AG08396 (cell line): ENCODE results near the gene CACHD1.

Experiments
- DNase-seq: peaks from one replicate; pipeline ENCODE4 v3.0.0; 2012; ENCODE audit warnings: low spot score, mixed read lengths

The CACHD1 gene

GRCh38 chr1:64523413-64524337 lies 53.7 kb downstream of the CACHD1 start:
- DNase-seq: no peak

GRCh38 chr1:64524614-64525013 lies 54.7 kb downstream of the CACHD1 start:
- no peak for DNase-seq

DNA sequence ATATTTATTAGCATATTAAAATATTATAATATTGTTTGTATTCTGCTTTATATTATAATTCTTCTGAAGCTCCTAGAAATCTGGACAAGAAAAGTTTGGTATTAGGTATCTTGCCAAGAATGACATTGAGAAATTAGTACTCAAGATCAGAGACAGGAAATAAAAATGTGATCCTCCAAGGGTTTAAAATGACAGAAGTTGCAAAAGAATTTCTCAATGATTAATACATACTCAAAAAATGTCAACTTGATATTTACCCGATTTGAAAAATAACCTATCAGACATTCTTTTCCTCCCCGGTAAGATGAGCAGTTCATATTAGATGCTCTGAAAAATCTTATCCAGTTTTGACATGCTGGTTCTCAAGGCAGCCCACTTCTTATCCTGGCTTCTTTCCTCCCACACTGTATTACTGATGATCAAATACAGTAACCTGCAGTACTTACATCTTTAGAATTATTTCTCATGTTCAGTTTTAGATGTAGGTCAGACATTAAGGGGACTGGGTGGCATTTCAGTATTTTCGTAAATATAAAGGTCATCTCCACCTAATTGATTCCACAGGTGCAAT lies 55.3 kb downstream of the CACHD1 start:
- DNase-seq: no peak

DNA sequence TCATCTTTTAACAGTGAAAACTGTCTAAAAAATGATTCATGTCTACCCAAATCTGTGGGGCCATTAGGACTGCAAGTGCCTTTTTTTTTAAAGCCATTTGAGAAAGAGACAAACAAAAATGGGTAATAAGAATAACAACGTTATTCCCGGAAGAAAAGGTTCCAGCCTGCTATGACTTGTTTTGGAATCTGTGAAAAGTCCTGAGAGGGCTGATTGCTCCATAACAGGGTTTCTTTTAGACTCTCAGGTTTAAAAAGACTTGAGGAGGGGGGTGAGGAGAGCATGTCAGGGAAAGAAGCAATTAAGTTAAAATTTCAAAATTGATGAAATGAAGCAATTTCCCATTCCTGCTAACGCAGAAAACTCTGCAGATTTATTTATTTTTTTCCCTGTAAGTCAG lies 56.4 kb downstream of the CACHD1 start:
- no peak for DNase-seq

DNA sequence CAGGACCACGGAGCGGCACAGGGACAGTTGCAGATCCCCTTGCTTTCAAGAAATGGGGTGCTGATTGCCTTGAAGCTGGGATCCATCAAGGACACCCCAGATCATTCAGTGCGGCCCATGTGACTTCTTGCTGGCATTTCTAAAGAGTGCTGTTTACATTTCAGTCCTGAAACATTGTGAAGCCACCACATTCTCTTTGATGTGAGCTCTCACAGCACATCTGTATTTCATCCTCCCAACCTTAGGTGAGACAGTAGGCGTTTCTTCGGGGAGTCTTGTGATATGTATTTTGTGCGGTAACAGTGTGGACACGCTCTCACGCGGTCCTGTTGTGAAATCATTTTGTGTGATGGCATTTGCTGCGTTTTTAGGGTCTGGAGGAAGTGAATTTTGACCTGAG lies 57.2 kb downstream of the CACHD1 start:
- DNase-seq: no peak

DNA sequence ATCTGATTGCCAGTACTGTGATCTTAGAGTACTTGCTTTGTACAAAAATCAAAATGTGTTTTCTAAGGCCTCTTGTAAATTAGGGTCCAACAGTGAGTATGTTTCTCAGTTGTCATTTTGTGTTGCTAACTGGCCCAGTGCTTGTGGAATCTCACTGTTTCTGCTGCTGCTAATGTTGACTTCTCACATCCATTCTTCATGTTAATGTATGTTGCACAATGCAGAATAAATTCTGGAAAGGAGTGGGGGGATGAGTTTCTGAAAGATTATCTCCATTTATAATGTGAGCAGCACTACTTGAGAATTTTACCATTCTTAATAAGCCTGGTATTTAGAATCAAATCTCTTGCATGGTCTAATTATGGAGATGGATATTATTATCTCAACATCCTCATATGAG lies 57.9 kb downstream of the CACHD1 start:
- DNase-seq: no peak

- DNase-seq: no peak
These were observed 61.2 kb downstream of the CACHD1 start for GRCh38 chr1:64530969-64531692.

DNA sequence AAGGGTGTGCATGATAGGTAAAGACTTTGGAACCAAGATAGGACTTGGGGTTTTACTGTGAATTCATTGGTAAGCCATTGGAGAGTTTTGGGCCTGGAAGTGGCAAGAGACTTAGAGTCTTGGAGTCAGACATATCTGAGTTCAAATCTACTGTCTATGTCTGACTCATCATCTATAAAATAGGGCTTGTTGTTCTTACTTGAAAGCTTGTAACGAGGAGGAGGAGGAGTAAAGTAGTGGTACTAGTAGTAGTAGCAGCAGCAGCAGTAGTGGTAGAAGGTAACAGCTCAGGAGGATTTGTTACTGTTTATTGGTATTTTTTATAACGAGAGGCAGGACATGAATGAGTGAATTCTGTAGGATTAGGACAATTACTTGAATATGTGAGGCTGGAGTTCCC lies 62.7 kb downstream of the CACHD1 start:
- no peak for DNase-seq

DNA sequence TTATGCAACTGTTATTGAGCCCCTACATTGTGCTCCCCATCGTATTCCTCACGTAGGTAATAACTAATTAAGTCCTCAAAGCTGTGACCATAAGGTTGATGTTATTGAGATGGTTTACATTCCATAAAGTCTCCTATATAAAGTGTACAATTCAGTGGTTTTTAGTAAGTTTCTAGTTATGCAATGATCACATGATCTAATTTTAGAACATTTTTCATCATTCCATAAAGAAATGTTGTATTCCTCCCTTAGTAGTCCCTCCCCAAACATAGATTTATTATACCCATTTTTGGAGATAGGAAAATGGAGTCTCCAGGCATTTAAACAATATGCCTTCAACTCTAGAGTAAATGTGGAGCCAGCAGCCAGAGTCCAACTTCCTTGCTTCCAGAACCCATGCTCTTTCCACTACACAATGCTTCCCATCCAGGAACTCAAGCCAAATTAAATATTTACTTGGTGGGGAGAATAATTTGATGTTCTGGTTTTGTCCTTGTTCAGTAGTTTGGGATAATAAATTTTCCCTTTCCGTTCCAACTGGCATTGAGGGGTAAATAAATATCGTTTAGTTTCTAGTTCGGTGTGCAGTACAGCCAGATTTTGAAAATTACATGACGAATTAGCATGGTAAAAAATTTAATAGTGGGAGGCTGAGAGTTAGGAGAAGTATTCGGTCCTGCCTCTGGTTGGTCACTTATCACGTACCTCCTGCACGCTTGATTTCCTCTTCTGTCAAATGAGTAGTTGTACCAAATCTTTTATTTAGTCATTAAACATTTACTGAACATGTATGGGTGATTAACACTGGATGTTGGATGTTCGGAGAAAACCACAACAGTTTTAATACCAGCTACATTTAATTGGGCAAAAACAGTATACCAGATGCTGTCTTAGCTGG lies 66.3 kb downstream of the CACHD1 start:
- DNase-seq: no peak

GRCh38 chr1:64536836-64537490 lies 67.0 kb downstream of the CACHD1 start:
- DNase-seq: no peak

GRCh38 chr1:64537942-64538341 lies 68.0 kb downstream of the CACHD1 start:
- DNase-seq: no peak

DNA sequence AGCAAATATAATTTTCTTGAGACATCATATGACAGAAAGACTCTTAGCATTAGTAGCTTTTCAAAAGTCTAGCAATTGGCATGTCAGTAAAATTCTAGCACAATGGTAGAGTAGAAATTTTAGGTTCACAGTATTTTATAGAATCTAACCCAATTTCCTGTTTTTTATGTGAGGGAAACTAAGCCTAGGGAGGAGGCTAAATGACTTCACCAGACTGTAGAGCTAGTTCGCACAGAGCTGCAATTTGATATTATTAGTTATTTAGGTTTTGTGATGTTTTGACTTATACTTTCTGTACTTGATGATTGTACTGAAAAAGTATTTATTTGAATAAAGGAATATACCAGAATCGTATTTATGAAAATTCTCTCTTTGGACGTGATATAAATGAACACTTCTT lies 68.5 kb downstream of the CACHD1 start:
- DNase-seq: no peak

GRCh38 chr1:64539289-64539688 lies 69.4 kb downstream of the CACHD1 start:
- no peak for DNase-seq

DNA sequence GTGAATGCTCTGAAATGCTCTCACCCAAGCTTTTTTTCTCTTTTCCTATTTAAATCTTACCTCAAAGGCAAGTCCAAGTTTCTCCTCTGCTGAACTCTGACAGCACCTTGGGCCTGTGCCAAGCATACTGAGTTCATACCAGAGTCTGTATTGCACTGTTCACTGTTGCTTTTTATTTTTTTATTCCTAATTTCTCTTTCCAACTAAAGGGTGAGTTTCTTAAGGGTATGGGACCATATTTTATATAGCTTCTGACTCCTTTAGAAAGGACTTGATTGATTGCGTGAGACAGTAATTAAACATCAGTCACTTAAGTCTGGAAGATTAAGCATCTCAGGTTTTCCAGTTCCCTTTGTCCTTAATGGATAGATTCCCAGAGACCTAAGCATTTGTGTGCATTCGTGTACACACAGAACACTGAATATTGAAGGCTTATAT lies 69.9 kb downstream of the CACHD1 start:
- no peak for DNase-seq

GRCh38 chr1:64540265-64540791 lies 70.4 kb downstream of the CACHD1 start:
- no peak for DNase-seq

DNA sequence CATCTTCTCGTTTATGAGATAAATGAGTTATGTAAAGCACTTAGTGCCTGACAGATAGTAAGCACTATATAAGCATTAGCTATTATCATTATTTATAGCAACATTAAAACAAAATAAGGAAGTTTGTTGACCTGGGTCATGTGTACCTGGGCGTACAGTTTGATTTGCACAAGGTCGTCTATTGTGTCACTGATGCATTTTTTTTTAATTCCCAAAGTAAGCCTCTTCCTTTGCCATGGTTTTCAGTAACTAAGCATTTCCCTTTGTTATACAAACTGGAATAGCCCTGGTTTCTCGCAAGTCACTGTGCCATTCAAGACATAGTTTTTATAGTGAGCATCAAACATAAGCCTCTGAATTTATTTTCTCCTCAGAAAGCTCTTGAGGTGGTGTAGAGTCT lies 72.2 kb downstream of the CACHD1 start:
- no peak for DNase-seq

- no peak for DNase-seq
These were observed 73.9 kb downstream of the CACHD1 start for GRCh38 chr1:64543831-64544230.

GRCh38 chr1:64545118-64545843 lies 75.4 kb downstream of the CACHD1 start:
- no peak for DNase-seq

DNA sequence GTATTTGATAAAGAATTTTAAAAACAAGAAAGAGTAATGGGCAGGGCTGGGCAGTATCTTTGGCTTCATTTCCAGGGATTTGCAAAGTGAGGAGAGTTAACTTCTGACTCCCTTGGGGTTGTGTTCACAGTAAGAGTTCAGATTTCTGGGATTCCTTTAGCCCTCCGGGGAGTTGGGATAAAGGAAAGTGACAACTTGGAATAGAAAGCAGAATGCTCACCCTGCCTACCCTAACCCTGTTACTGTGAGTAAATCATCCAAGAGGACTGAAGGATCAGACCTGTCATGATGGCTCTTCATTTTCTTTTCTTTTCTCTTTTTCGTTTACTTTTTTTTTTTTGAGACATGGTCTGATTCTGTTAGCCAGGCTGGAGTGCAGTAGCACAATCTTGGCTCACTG lies 76.1 kb downstream of the CACHD1 start:
- DNase-seq: no peak

DNA sequence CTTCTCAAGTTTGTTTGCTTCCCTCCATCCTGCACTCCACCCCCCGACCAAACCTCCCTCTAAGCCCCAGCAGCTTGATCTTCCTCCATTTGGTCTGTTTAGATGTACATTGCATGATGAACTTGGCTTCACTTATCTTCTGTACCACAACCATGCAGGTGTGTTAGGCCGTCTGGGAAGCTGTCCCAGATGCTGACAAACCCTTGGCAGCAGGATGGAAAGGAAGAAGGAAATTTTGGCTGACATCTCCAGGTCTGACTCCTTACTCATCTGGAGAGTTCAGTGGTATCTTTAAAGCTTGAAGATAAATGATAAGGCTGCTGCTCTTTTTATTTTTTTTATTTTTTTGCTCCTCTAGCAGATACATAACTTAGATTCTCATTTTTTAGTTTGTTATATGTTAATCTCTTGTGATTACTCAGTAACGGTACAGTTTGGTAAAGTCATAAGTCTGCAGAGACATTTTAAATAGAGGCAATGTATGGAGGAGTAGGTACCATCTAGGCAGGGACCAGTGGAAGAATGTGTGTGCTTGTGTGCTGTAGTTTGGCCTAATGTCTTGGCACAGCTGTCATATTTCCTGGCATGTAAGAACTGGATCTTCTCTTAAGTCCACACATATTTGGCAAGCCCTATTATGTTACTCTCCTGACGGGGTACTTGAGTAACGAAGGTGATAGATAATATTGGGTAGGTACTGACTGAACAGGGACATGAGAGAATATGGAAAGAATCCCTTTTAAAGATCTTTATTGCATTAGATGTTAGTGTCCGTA lies 79.7 kb downstream of the CACHD1 start:
- no peak for DNase-seq
